HepG2 (cell line): ENCODE data around the gene AQP9. TPM values are rescaled to one million over a fixed set of nuclear protein-coding genes. Genes with fewer than 3 reads are reported as not detected.

Experiments used
- ATAC-seq: fragments of 200-7000 bp; cut with Tn5 transposase; 3 replicates; pipeline ENCODE4 v1.9.1; 2020; ENCODE audit warnings: mild to moderate bottlenecking, moderate library complexity
- BruUV-seq: library from RNA; stranded (reverse); fragments of 400-500 nt; replicated peaks from 2 replicates; lab custom pipeline; 2021; lab: Mats Ljungman, UMichigan
- CTCF ChIA-PET: fragments of 300-600 bp; formaldehyde crosslinking; extraction: SDS; loops from one replicate; lab custom pipeline; 2021; ENCODE audit warnings: low total read pairs, inconsistent platforms, low intra/inter-chr PET ratio; lab: Yijun Ruan, JAX
- POLR2A ChIA-PET: fragments of 350-600 bp; sonication (Branson Sonifier 250); formaldehyde crosslinking; loops from one replicate; lab custom pipeline; 2020; ENCODE audit warnings: antibody characterized with exemption, inconsistent platforms; lab: Yijun Ruan, JAX
- DNase-seq: peaks from one replicate; pipeline ENCODE4 v3.0.0-alpha.2; 2015; ENCODE audit warnings: low spot score
- FAIRE-seq: peaks from 3 replicates; lab custom pipeline; 2011; peaks lifted over from hg19 to GRCh38; lab: Jason Lieb, UNC
- H2AFZ ChIP-seq: one replicate; pipeline ENCODE4 v1.6.1; 2011; ENCODE audit warnings: low read length, inconsistent platforms
- H3K27ac ChIP-seq: fragments of 300-600 bp; 3 replicates; pipeline ENCODE4 v1.8.0; 2011; ENCODE audit warnings: mixed run types, mild to moderate bottlenecking, mixed read lengths, low read length, inconsistent platforms; ENCODE audit not compliant: insufficient read depth; ENCODE audit errors: extremely low read length
- H3K27me3 ChIP-seq, 2 experiments: fragments of 200-600 bp in 1 of 2; 2 replicates in 1 of 2; 3 replicates in 1 of 2; pipeline versions ENCODE4 v1.6.0 to v1.8.0; 2011; ENCODE audit warnings: low read length in 2 of 2, mild to moderate bottlenecking in 2 of 2, moderate library complexity in 2 of 2, inconsistent platforms in 1 of 2; ENCODE audit not compliant: insufficient read depth in 2 of 2, control insufficient read depth in 1 of 2
- H3K36me3 ChIP-seq, 2 experiments: fragments of 200-600 bp in 1 of 2; replicated peaks in 1 of 2; 2 replicates in 1 of 2; 3 replicates in 1 of 2; pipeline versions ENCODE4 v1.5.1 to v1.8.0; 2011; ENCODE audit warnings: low read length in 2 of 2, inconsistent platforms in 1 of 2; ENCODE audit not compliant: insufficient read depth in 2 of 2, control insufficient read depth in 1 of 2
- H3K4me1 ChIP-seq: 2 replicates; pipeline ENCODE4 v1.5.1; 2012; ENCODE audit warnings: low read length, inconsistent platforms; ENCODE audit not compliant: insufficient read depth
- H3K4me2 ChIP-seq: 2 replicates; pipeline ENCODE4 v1.6.0; 2011; ENCODE audit warnings: low read depth, low read length, inconsistent platforms
- H3K4me3 ChIP-seq, 3 experiments: fragments of 200-600 bp in 1 of 3; sonication (generic), shearing (Covaris generic) in 1 of 3; replicated peaks in 1 of 3; 2 replicates each; pipeline ENCODE4 v1.5.1; 2011 to 2016; ENCODE audit warnings: low read length in 3 of 3, inconsistent platforms in 2 of 3, low read depth in 2 of 3, mild to moderate bottlenecking in 2 of 3, control low read depth in 1 of 3, mixed read lengths in 1 of 3; ENCODE audit not compliant: insufficient read depth in 1 of 3
- H3K79me2 ChIP-seq: one replicate; pipeline ENCODE4 v1.6.1; 2011; ENCODE audit warnings: low read length, inconsistent platforms; ENCODE audit not compliant: insufficient read depth
- H3K9ac ChIP-seq: 2 replicates; pipeline ENCODE4 v1.6.0; 2011; ENCODE audit warnings: mild to moderate bottlenecking, low read depth, low read length, inconsistent platforms; ENCODE audit not compliant: insufficient read depth
- H3K9me3 ChIP-seq: 2 replicates; pipeline ENCODE4 v1.5.1; 2012; ENCODE audit warnings: mild to moderate bottlenecking, low read length
- H4K20me1 ChIP-seq: 2 replicates; pipeline ENCODE4 v1.6.0; 2011; ENCODE audit warnings: inconsistent platforms, mild to moderate bottlenecking, low read length, moderate library complexity; ENCODE audit not compliant: insufficient read depth
- FOXJ3 ChIP-seq: sonication (generic); formaldehyde crosslinking; IDR thresholded peaks from 2 replicates; pipeline ENCODE4 v1.4.0; 2020; ENCODE audit warnings: missing genetic modification reagents, mild to moderate bottlenecking, borderline replicate concordance
- IKZF4 ChIP-seq: sonication (generic); formaldehyde crosslinking; IDR thresholded peaks from 2 replicates; pipeline ENCODE4 v1.5.1; 2020; ENCODE audit warnings: borderline replicate concordance, mild to moderate bottlenecking, low read depth, missing genetic modification reagents; ENCODE audit errors: not compliant biosample characterization
- PRMT3 ChIP-seq: sonication (generic); formaldehyde crosslinking; IDR thresholded peaks from 2 replicates; pipeline ENCODE4 v1.8.1; 2022; ENCODE audit warnings: low read depth, mild to moderate bottlenecking, moderate library complexity, missing genetic modification reagents, borderline replicate concordance
- SRSF9 ChIP-seq: fragments of 200-400 bp; formaldehyde crosslinking; IDR thresholded peaks from 2 replicates; pipeline ENCODE4 v1.6.1; 2018; ENCODE audit warnings: borderline replicate concordance, mild to moderate bottlenecking, low read depth, low read length; ENCODE audit not compliant: insufficient read depth, poor library complexity, severe bottlenecking
- TCF7 ChIP-seq: sonication (generic); IDR thresholded peaks from 2 replicates; pipeline ENCODE4 v1.6.1; 2016; ENCODE audit warnings: antibody characterized with exemption, low read depth
- U2AF2 ChIP-seq: fragments of 200-400 bp; formaldehyde crosslinking; IDR thresholded peaks from 2 replicates; pipeline ENCODE4 v1.6.1; 2017; ENCODE audit warnings: low read depth, mild to moderate bottlenecking, low read length
- ZIK1 ChIP-seq: sonication (generic); formaldehyde crosslinking; IDR thresholded peaks from 2 replicates; pipeline ENCODE4 v1.5.0; 2020; ENCODE audit warnings: mild to moderate bottlenecking, low read depth, missing genetic modification reagents, borderline replicate concordance
- ZKSCAN5 ChIP-seq: sonication (generic); formaldehyde crosslinking; IDR thresholded peaks from 2 replicates; pipeline ENCODE4 v1.5.1; 2020; ENCODE audit warnings: mild to moderate bottlenecking, missing genetic modification reagents
- ZNF350 ChIP-seq: sonication (generic); formaldehyde crosslinking; IDR thresholded peaks from 2 replicates; pipeline ENCODE4 v1.4.0; 2020; ENCODE audit warnings: mild to moderate bottlenecking, low read depth, missing genetic modification reagents, borderline replicate concordance
- ZNF724P ChIP-seq: sonication (generic); formaldehyde crosslinking; IDR thresholded peaks from 2 replicates; pipeline ENCODE4 v1.8.0; 2022; ENCODE audit warnings: missing genetic modification reagents, borderline replicate concordance
- ZNF777 ChIP-seq: sonication (generic); formaldehyde crosslinking; IDR thresholded peaks from 2 replicates; pipeline ENCODE4 v1.4.0; 2020; ENCODE audit warnings: missing genetic modification reagents
- ZSCAN20 ChIP-seq: sonication (generic); formaldehyde crosslinking; IDR thresholded peaks from 2 replicates; pipeline ENCODE4 v1.4.0; 2020; ENCODE audit warnings: missing genetic modification reagents, mild to moderate bottlenecking, borderline replicate concordance
- WGBS: methylation state at CpG from one replicate; pipeline ENCODE4 v1.1.6; 2017; ENCODE audit warnings: low lambda C conversion rate; 5-methylcytosine and 5-hydroxymethylcytosine counted together
- in situ Hi-C: cut with HindIII; loops from 2 replicates; pipeline ENCODE4 v1.10.0; 2017; ENCODE audit warnings: low pct_unique_long_range_greater_than_20kb; ENCODE audit not compliant: extremely low pct_ligation_motif_present
- intact Hi-C: fragments of 100-400 bp; cut with micrococcal nuclease; formaldehyde crosslinking; loops from one replicate; pipeline ENCODE4 v1.10.0; 2022; ENCODE audit not compliant: unreplicated experiment
- polyA plus RNA-seq, 8 experiments: library from polyadenylated mRNA; depleted of rRNA in 3 of 8; stranded (reverse) in 7 of 8; unstranded in 1 of 8; fragments of >200 nt; fragmentation: Illumina TruSeq in 4 of 8; extraction: Trizol in 4 of 8; gene quantifications; 2 replicates each; pipeline versions ENCODE4 v1.2.1 to v1.2.3, GENCODE V29; 2011 to 2016; ENCODE audit warnings: low read depth in 4 of 8, missing spikeins in 1 of 8, mixed read lengths in 1 of 8; ENCODE audit not compliant: insufficient read depth in 1 of 8
- total RNA-seq, 5 experiments: library from RNA; depleted of rRNA; stranded (reverse); fragments of >200 nt; fragmentation: Illumina TruSeq; extraction: Trizol; gene quantifications; 2 replicates each; pipeline ENCODE4 v1.2.3, GENCODE V29; 2016; ENCODE audit warnings: low read depth in 1 of 5
- TF ChIP-seq, protein P1 (sequence below): sonication (generic); formaldehyde crosslinking; IDR thresholded peaks from 2 replicates; pipeline ENCODE4 v1.5.1; 2020; ENCODE audit warnings: mild to moderate bottlenecking, missing genetic modification reagents, moderate library complexity
- TF ChIP-seq, protein P2 (sequence below): sonication (generic); formaldehyde crosslinking; IDR thresholded peaks from 2 replicates; pipeline ENCODE4 v1.4.0; 2020; ENCODE audit warnings: mild to moderate bottlenecking, missing genetic modification reagents

The AQP9 gene
- total and polyA plus RNA-seq, 2 of the 13 experiments (the other 11 are each of a cell fraction or from before 2014, with no cell fraction given) = not detected

GRCh38 chr15:58124585-58124984 lies 13.6 kb upstream of the AQP9 start:
- no peak overlapping the region for H3K27ac ChIP-seq
- DNase-seq (no peak), ATAC-seq (no peak), FAIRE-seq (no peak)
- no peak overlapping the region for H2AFZ ChIP-seq
- 0 out of 2 replicates have a peak, but pooled peaks cover 4% of the 10 kb centered on the region for H3K9me3 ChIP-seq
- no peak overlapping the region for H3K4me3 ChIP-seq
- H3K27me3 ChIP-seq = no peaks in the 10 kb centered on the region
- no peaks in the 10 kb centered on the region for H3K79me2 ChIP-seq
- no peaks in the 10 kb centered on the region for H3K36me3 ChIP-seq
- H3K4me1 ChIP-seq = peaks cover under 1% of the 10 kb centered on the region; the same call in 1 of the 2 replicates
- no peaks in the 10 kb centered on the region for H4K20me1 ChIP-seq
- H3K9ac ChIP-seq = no peak overlapping the region
- BruUV-seq = no TSS peak
- intact Hi-C loops = no loop called here
- no peak overlapping the region for H3K4me2 ChIP-seq
- ChIA-PET CTCF (no interaction called here), POLR2A (no interaction called here)
- no peak for TF ChIP-seq FOXJ3 (CRISPR knock-in tag)
- no peak for TF ChIP-seq ZSCAN20 (CRISPR knock-in tag)
- TF ChIP-seq ZNF724P (CRISPR knock-in tag) = peak; percentile 75; the same call in 1 of the 2 replicates
- in situ Hi-C loops = no loop called here
- WGBS = 9% methylated on average over 1 of the region's 1 CpG

DNA sequence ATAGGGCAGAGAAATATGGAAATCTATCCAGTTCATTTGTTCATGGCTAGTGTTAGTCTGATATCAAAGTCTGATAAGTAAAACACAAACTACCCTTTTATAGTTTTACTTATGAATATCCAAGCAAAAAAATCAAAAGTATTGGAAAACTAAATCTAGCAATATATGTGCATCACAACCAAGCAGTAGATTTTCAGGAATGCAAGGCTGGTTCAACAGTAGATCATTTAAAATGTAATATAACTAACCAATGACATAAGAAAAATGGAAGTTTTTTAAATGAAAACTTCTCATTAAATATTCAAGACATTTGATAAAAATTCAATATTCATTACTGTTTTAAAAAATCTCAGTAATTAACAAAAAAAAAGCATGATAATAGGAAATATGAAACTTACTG lies 12.8 kb upstream of the AQP9 start:
- no TSS peak for BruUV-seq
- intact Hi-C loops (no loop called here), in situ Hi-C loops (no loop called here)
- H3K4me3 ChIP-seq = no peak overlapping the region
- no peaks in the 10 kb centered on the region for H3K36me3 ChIP-seq
- FAIRE-seq (no peak), DNase-seq (no peak), ATAC-seq (no peak)
- H3K79me2 ChIP-seq = no peaks in the 10 kb centered on the region
- H3K27me3 ChIP-seq = no peaks in the 10 kb centered on the region
- TF ChIP-seq, protein P1, sequence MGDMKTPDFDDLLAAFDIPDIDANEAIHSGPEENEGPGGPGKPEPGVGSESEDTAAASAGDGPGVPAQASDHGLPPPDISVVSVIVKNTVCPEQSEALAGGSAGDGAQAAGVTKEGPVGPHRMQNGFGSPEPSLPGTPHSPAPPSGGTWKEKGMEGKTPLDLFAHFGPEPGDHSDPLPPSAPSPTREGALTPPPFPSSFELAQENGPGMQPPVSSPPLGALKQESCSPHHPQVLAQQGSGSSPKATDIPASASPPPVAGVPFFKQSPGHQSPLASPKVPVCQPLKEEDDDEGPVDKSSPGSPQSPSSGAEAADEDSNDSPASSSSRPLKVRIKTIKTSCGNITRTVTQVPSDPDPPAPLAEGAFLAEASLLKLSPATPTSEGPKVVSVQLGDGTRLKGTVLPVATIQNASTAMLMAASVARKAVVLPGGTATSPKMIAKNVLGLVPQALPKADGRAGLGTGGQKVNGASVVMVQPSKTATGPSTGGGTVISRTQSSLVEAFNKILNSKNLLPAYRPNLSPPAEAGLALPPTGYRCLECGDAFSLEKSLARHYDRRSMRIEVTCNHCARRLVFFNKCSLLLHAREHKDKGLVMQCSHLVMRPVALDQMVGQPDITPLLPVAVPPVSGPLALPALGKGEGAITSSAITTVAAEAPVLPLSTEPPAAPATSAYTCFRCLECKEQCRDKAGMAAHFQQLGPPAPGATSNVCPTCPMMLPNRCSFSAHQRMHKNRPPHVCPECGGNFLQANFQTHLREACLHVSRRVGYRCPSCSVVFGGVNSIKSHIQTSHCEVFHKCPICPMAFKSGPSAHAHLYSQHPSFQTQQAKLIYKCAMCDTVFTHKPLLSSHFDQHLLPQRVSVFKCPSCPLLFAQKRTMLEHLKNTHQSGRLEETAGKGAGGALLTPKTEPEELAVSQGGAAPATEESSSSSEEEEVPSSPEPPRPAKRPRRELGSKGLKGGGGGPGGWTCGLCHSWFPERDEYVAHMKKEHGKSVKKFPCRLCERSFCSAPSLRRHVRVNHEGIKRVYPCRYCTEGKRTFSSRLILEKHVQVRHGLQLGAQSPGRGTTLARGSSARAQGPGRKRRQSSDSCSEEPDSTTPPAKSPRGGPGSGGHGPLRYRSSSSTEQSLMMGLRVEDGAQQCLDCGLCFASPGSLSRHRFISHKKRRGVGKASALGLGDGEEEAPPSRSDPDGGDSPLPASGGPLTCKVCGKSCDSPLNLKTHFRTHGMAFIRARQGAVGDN (CRISPR knock-in tag) = no peak
- no peak for TF ChIP-seq PRMT3 (CRISPR knock-in tag)
- TF ChIP-seq, protein P2, sequence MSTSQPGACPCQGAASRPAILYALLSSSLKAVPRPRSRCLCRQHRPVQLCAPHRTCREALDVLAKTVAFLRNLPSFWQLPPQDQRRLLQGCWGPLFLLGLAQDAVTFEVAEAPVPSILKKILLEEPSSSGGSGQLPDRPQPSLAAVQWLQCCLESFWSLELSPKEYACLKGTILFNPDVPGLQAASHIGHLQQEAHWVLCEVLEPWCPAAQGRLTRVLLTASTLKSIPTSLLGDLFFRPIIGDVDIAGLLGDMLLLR = no peak
- no peak for TF ChIP-seq SRSF9
- TF ChIP-seq ZNF350 (CRISPR knock-in tag) = no peak
- no peak for TF ChIP-seq ZNF777 (CRISPR knock-in tag)
- no peak for TF ChIP-seq ZKSCAN5 (CRISPR knock-in tag)
- no peak for TF ChIP-seq TCF7
- TF ChIP-seq U2AF2 = no peak
- no peak for TF ChIP-seq ZIK1 (CRISPR knock-in tag)
- TF ChIP-seq IKZF4 (CRISPR knock-in tag) = no peak
- H2AFZ ChIP-seq = no peak overlapping the region
- no peak overlapping the region for H3K4me2 ChIP-seq
- H4K20me1 ChIP-seq = no peaks in the 10 kb centered on the region
- no peak overlapping the region for H3K9ac ChIP-seq
- ChIA-PET POLR2A (no interaction called here), CTCF (no interaction called here)
- H3K9me3 ChIP-seq = 0 out of 2 replicates have a peak, but pooled peaks cover 4% of the 10 kb centered on the region
- no peak overlapping the region for H3K27ac ChIP-seq
- no peaks in the 10 kb centered on the region for H3K4me1 ChIP-seq
